Adrenal gland (tissue), 12 donors: ENCODE results near the gene FDX2. TPM values are rescaled to one million over a fixed set of nuclear protein-coding genes. Genes with fewer than 3 reads are reported as not detected.

Experiments
- DNase-seq, 7 donors: peaks; one replicate each; pipeline ENCODE4 v3.0.0-alpha.2; 2019 to 2020
- H3K27ac ChIP-seq, 5 donors: fragments of 200-600 bp; sonication (generic) in 4 of 5; 1 replicate in 3 of 5; 2 replicates in 2 of 5; pipeline versions ENCODE4 v1.5.1 to v1.8.0; 2016 to 2020; ENCODE audit warnings: mild to moderate bottlenecking in 1 of 5
- H3K27me3 ChIP-seq: fragments of 200-600 bp; 2 replicates; pipeline ENCODE4 v1.8.0; 2021
- H3K36me3 ChIP-seq, 2 donors: fragments of 200-600 bp; replicated peaks in 1 of 2; 1 replicate in 1 of 2; 2 replicates in 1 of 2; pipeline versions ENCODE4 v1.5.1 to v1.8.0; 2018 to 2022
- H3K4me1 ChIP-seq, 2 donors: fragments of 200-600 bp; replicated peaks in 1 of 2; 1 replicate in 1 of 2; 2 replicates in 1 of 2; pipeline versions ENCODE4 v1.5.1 to v1.8.0; 2018 to 2021
- H3K4me3 ChIP-seq, 4 donors: fragments of 200-600 bp; sonication (generic) in 3 of 4; one replicate each; pipeline ENCODE4 v1.5.1; 2016 to 2018
- H3K9me3 ChIP-seq, 3 donors: fragments of 200-600 bp; sonication (generic) in 1 of 3; replicated peaks in 1 of 3; 1 replicate in 2 of 3; 2 replicates in 1 of 3; pipeline versions ENCODE4 v1.5.1 to v1.8.0; 2016 to 2021
- CTCF ChIP-seq, 6 experiments: fragments of 450-650 bp in 4 of 6; fragments of 200-600 bp in 2 of 6; sonication (generic) in 1 of 6; IDR thresholded peaks; 1 replicate in 5 of 6; 2 replicates in 1 of 6; pipeline versions ENCODE4 v1.5.1 to v1.8.0; 2016 to 2021; ENCODE audit warnings: antibody characterized with exemption in 6 of 6, mild to moderate bottlenecking in 2 of 6, moderate library complexity in 1 of 6
- POLR2A ChIP-seq, 2 donors: fragments of 450-650 bp; IDR thresholded peaks; one replicate each; pipeline ENCODE4 v1.6.1; 2017; ENCODE audit warnings: antibody characterized with exemption in 2 of 2, mild to moderate bottlenecking in 2 of 2, moderate library complexity in 1 of 2
- WGBS, 4 donors: extraction: QIAGEN DNeasy Blood & Tissue Kit in 2 of 4; methylation state at CpG; one replicate each; pipeline versions ENCODE4 v1.1.5 to v1.1.7; 2013 to 2017; 5-methylcytosine and 5-hydroxymethylcytosine counted together
- intact Hi-C, 2 donors: fragments of 100-400 bp; cut with DNase I; formaldehyde crosslinking; loops; one replicate each; pipeline versions ENCODE4 v1.14.1 to v1.15.0; 2022 to 2023
- polyA plus RNA-seq, 3 donors: library from polyadenylated mRNA; stranded (reverse); fragments of 200-250 nt in 2 of 3; fragments of 350-450 nt in 1 of 3; fragmentation: Illumina TruSeq in 1 of 3; extraction: RNeasy Lipid Tissue Mini Kit (QIAGEN cat#74804) in 1 of 3; gene quantifications; one replicate each; pipeline ENCODE4 v1.2.3, GENCODE V29; 2013 to 2014
- total RNA-seq, 9 donors: library from RNA; depleted of rRNA in 4 of 9; stranded (reverse); fragments of >200 nt in 4 of 9; fragments of 120-200 nt in 1 of 9; fragmentation: NEBNext Ultra II Directional in 1 of 9; extraction: Animal tissue kit (Norgen Biotek cat#: 25700) in 1 of 9; gene quantifications; one replicate each; pipeline versions ENCODE4 v1.1.0 to v1.2.4, GENCODE V29; 2013 to 2023
- donor health status: healthy with polysubstance abuse.
- donor health status: Bipolar disorder and iron deficiency.
- donor health status: DM: yes; HTN: yes; CAD: no.
- donor health status: DM: no; HTN: no; CAD: no.
- donor health status: DM: no; HTN: no; CAD: no.
- donor health status: DM: yes; HTN: yes; CAD: no.

The FDX2 gene
- total and polyA plus RNA-seq, 12 donors = 21.1 to 45.3 (median 31.3) TPM

GRCh38 chr19:10305139-10305806 is 10.5 kb downstream of the FDX2 start:
- Histone ChIP-seq H3K4me3 (no peak overlapping the region), H3K9me3 (no peaks in the 10 kb centered on the region), H3K27ac (no peak overlapping the region), H3K4me1 (no peaks in the 10 kb centered on the region), H3K27me3 (no peaks in the 10 kb centered on the region), H3K36me3 (no peaks in the 10 kb centered on the region)
- TF ChIP-seq POLR2A (IDR thresholded peaks at IDR 0.05) (no peak), CTCF (IDR thresholded peaks at IDR 0.05) (no peak)
- intact Hi-C loops = no loop called here
- DNase-seq = peak in 2 of 7 donors; percentile 34
- WGBS, 4 donors = 68 to 77% (median 74%) methylated on average over 10 to 17 of the region's 17 CpGs

GRCh38 chr19:10299545-10300458 is 16.0 kb downstream of the FDX2 start:
- DNase-seq = no peak
- no peak for TF ChIP-seq POLR2A (IDR thresholded peaks at IDR 0.05)
- no peak for TF ChIP-seq CTCF (IDR thresholded peaks at IDR 0.05)
- intact Hi-C loops = no loop called here
- Histone ChIP-seq H3K9me3 (no peaks in the 10 kb centered on the region), H3K4me1 (peaks cover 0 to 12% of the 10 kb centered on the region in 2 donors), H3K4me3 (no peak overlapping the region), H3K36me3 (no peaks in the 10 kb centered on the region), H3K27me3 (peaks cover 22% of the 10 kb centered on the region), H3K27ac (no peak overlapping the region)
- WGBS, 4 donors = 41 to 42% (median 41%) methylated on average over 12 to 14 of the region's 14 CpGs

- Histone ChIP-seq H3K36me3 (no peaks in the 10 kb centered on the region), H3K27ac (no peak overlapping the region), H3K4me3 (peak overlapping the region in 1 of 4 donors; percentile 31), H3K4me1 (peaks cover 3 to 32% of the 10 kb centered on the region in 2 donors), H3K9me3 (no peaks in the 10 kb centered on the region), H3K27me3 (peaks cover 55% of the 10 kb centered on the region)
- no peak for DNase-seq
- no peak for TF ChIP-seq POLR2A (IDR thresholded peaks at IDR 0.05)
- no peak for TF ChIP-seq CTCF (IDR thresholded peaks at IDR 0.05)
- intact Hi-C loops = no loop called here
- WGBS, 4 donors = 3 to 15% (median 7%) methylated on average over 13 to 58 of the region's 58 CpGs
Measured at GRCh38 chr19:10295847-10296591, 19.8 kb downstream of the FDX2 start.
